Uterus (tissue), 2 donors: ENCODE measurements around the gene NLGN2.

Source experiments
- POLR2A ChIP-seq, 2 donors: fragments of 450-650 bp; IDR thresholded peaks; one replicate each; pipeline ENCODE4 v1.6.1; 2016; ENCODE audit warnings: antibody characterized with exemption in 2 of 2, mild to moderate bottlenecking in 1 of 2, moderate library complexity in 1 of 2
- TF ChIP-seq, protein P1 (sequence below), 4 experiments: fragments of 200-600 bp in 2 of 4; fragments of 450-650 bp in 2 of 4; sonication (generic) in 2 of 4; IDR thresholded peaks; one replicate each; pipeline ENCODE4 v1.5.1; 2016 to 2019; ENCODE audit warnings: antibody characterized with exemption in 4 of 4, mild to moderate bottlenecking in 2 of 4, moderate library complexity in 1 of 4

DNA sequence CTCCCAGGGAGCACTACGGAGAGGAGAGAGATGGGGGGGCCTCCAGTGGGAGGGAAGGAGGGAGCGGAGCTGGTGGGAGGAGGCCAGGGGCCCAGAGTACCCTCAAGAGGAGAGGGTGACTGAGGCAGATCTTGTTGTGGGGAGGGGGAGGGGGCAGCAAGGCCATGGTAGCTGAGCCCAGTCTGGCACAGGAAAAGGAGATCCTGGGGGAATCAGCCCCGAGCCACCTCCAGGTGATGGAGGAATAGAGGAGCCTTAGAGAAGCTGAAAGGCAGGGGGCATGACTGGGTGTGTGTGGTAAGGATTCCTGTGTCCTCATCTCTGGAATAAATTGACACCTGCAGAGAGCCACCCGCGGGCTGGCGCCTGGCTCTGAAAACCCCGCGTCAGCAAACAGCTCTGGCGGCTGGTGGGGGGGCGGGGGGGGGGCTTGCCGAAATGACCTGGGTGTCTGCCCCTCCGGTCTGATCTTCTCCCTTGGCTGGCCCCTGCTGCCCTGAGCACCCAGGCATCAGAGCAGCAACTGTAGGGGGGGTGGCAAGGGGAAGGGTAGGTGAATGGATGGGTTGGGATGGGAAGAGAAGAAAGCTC is 1.3 kb upstream of the NLGN2 start:
- TF ChIP-seq, protein P1, sequence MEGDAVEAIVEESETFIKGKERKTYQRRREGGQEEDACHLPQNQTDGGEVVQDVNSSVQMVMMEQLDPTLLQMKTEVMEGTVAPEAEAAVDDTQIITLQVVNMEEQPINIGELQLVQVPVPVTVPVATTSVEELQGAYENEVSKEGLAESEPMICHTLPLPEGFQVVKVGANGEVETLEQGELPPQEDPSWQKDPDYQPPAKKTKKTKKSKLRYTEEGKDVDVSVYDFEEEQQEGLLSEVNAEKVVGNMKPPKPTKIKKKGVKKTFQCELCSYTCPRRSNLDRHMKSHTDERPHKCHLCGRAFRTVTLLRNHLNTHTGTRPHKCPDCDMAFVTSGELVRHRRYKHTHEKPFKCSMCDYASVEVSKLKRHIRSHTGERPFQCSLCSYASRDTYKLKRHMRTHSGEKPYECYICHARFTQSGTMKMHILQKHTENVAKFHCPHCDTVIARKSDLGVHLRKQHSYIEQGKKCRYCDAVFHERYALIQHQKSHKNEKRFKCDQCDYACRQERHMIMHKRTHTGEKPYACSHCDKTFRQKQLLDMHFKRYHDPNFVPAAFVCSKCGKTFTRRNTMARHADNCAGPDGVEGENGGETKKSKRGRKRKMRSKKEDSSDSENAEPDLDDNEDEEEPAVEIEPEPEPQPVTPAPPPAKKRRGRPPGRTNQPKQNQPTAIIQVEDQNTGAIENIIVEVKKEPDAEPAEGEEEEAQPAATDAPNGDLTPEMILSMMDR (IDR thresholded peaks at IDR 0.05) = no peak
- no peak for TF ChIP-seq POLR2A (IDR thresholded peaks at IDR 0.05)
